Stimulated activated CD8-positive, alpha-beta memory T cell treated with anti-CD3 and anti-CD28 coated beads, Interleukin-12 subunit alpha, Interleukin-12 subunit beta, amount 100 ng/mL, for 24 hours (primary cell): ENCODE results near the gene CFAP298.
"Not testable (repeated sequence)": the region's sequence is repeated elsewhere in the genome, so short reads cannot be mapped to it uniquely, and the experiment has no call there.

Source experiments
- DNase-seq: peaks from one replicate; pipeline ENCODE4 v3.0.0-alpha.2; 2020; ENCODE audit errors: extremely low read depth

CFAP298 gene

GRCh38 chr21:32566741-32567389, 45.3 kb downstream of the CFAP298 start:
- no peak for DNase-seq

GRCh38 chr21:32565856-32566465, 46.2 kb downstream of the CFAP298 start:
- DNase-seq: no peak

DNA sequence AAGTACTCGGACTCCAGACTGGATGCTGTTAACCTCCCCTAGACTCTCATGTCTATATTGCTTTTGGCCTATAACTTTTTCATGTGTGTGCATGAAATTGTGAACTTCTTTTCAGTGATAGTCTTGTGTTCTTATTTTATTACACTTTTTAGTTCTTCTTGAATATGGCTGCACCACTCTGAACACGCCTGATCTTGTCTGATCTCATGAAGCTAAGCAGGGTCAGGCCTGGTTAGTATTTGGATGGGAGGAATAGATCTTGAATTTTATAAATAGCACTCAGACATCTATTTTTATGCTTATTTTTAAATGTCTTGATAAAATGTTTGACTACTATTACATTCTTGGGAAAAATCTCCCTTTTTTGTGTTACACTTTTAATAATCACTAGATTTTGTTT, 49.3 kb downstream of the CFAP298 start:
- no peak for DNase-seq

DNA sequence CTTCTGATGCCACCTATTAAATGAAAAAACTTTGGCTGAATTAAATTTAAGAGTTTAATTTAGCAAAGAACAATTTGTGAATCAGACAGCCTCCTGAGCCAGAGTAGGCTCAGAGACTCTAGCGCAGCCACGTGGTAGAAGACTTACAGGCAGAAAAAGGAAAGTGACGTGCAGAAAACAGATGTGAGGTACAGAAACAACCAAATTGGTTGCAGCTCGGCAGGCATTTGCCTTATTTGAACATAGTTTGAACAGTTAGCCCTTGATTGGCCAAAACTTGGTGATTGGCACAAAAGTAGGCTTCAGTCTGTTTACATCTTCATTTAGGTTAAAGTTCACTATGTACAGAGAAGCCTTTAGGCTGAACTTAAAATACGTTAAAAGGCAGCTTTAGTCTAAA, 49.8 kb downstream of the CFAP298 start:
- no peak for DNase-seq

DNA sequence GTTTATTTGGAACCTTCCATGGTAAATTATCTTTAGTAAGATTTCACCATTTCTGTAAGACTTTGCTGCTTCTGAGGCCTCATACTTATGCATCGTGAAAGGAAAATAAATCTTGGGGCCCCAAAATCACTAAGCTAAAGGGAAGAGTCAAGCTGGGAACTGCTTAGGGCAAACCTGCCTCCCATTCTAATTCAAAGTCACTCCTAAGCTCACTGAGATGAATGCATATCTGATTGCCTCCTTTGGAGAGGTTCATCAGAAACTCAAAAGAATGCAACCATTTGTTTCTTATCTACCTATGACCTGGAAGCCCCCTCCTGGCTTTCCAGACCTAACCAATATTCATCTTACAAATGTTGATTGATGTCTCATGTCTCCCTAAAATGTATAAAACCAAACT, 50.7 kb downstream of the CFAP298 start:
- not testable (repeated sequence) for DNase-seq

DNA sequence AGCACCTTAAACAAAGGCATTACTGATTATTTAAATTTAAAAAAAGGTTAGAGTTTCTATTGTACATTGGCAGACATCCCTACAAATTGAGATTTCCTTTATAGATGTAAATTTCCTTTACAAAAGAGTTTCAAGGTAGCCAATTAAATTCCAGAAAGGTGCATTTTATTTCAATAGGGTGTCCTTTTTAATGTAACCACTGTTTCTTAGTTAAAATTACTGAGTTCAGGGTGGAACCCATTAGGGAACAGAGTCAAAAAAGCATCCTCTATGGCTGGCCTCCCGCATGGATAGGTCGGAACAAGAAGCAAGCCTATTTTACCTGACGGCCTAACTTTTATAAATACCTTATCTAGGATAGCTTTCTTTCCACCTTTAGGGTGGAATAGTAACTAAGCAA, 51.3 kb downstream of the CFAP298 start:
- no peak for DNase-seq

- DNase-seq: no peak
Measured at GRCh38 chr21:32559006-32559610, 53.1 kb downstream of the CFAP298 start.

DNA sequence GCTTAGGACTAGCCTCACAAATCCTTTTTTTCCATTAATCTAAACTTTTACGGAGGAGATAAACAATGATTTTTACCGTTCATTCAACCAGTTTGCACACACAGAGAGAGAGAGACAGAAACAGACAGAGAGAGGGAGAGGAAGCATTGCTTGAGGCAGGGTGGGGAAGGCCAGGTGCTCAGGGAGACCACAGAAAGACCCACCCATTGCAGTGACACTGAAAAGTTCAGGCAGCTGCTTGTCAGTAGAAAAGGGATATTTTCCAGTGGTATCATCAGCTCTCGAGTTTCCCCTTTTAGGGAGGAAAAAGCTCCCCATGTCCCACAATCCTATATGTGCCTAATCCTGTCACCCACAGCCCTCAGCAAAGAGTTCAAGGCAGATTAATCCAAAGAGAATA, 54.1 kb downstream of the CFAP298 start:
- DNase-seq: no peak

DNA sequence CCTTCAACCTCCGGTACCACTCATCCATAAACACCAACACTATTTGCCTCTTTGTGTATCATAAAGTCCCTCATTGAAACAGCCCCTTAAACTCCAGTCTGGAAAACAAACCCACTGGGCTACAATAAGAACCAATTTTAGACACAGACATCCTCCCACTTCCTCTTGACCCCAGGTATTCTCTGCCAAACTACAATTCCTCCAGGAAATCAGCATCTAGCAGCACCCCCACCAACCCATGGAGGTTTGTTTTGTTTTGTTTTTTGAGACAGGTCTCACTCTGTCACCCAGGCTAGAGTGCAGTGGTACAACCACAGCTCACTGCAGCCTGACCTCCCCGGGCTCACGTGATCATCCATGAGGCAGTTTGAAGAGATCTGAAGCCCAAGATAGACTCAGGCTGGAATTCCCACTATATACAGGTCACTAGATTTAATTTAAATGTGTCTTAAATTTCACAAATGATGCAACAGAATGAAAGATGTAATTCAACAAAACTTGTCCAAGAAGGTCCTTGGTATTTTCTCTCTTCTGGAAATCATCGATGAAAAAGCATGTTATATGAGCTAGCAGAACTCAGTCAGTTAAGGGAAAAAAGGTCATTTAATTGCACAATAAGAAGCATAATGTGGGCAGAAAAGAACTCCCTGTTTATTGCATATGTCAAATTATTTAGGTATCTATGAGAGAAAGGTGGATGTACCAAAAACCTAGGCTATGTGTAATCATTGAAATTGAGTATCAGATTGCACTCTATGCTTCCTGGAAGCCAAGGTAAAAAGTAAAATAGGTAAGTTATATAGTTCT, 57.1 kb downstream of the CFAP298 start:
- no peak for DNase-seq

- DNase-seq: no peak
Measured at GRCh38 chr21:32549886-32550285, 62.3 kb downstream of the CFAP298 start.

DNA sequence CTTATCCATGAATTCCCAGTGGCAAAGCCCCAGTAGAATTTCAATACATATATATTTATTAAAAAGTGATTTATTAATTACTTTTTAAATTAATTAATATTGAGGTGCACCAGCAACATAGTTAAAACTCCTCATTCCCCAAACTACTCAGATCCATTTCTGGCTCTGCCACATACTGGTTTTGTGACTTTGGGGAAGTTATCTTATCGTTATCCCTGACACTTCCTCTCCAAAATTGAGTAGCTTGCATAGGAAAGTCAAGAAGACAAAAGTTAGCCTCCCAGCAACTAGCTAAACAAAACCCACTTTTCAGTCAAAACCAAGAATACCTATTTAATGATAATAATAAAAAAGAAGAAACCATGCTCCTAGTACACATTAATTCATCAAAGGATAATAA, 62.7 kb downstream of the CFAP298 start:
- DNase-seq: no peak
